Lung (tissue), 12 donors: ENCODE measurements around the gene ACTA2. TPM values are rescaled to one million over a fixed set of nuclear protein-coding genes. Genes with fewer than 3 reads are reported as not detected.

Experiments used
- ATAC-seq: fragments of 200-7000 bp; cut with Tn5 transposase; one replicate; pipeline ENCODE4 v1.9.1; 2020; ENCODE audit warnings: moderate number of reproducible peaks; ENCODE audit not compliant: insufficient read depth, low FRiP score
- DNase-seq, 3 donors: peaks; one replicate each; pipeline ENCODE4 v3.0.0-alpha.2; 2013 to 2017
- H3K27ac ChIP-seq, 2 donors: one replicate each; pipeline ENCODE4 v1.5.1; 2013; ENCODE audit warnings: mild to moderate bottlenecking in 2 of 2, moderate library complexity in 2 of 2, control low read depth in 1 of 2, inconsistent platforms in 1 of 2, low read depth in 1 of 2, low read length in 1 of 2
- H3K27me3 ChIP-seq, 3 donors: one replicate each; pipeline ENCODE4 v1.5.1; 2013; ENCODE audit warnings: low read length in 2 of 3; ENCODE audit not compliant: control insufficient read depth in 3 of 3, insufficient read depth in 3 of 3
- H3K36me3 ChIP-seq, 4 donors: one replicate each; pipeline ENCODE4 v1.5.1; 2013; ENCODE audit warnings: low read length in 4 of 4, mild to moderate bottlenecking in 1 of 4, moderate library complexity in 1 of 4; ENCODE audit not compliant: control insufficient read depth in 4 of 4, insufficient read depth in 4 of 4
- H3K4me1 ChIP-seq, 5 donors: one replicate each; pipeline ENCODE4 v1.5.1; 2013; ENCODE audit warnings: low read length in 5 of 5, mild to moderate bottlenecking in 2 of 5, moderate library complexity in 1 of 5; ENCODE audit not compliant: control insufficient read depth in 5 of 5, insufficient read depth in 5 of 5
- H3K4me3 ChIP-seq: one replicate; pipeline ENCODE4 v1.5.1; 2013; ENCODE audit warnings: mild to moderate bottlenecking, control low read depth, moderate library complexity
- H3K9ac ChIP-seq, 2 donors: one replicate each; pipeline ENCODE4 v1.5.1; 2013; ENCODE audit warnings: low read length in 2 of 2, control low read depth in 1 of 2; ENCODE audit not compliant: insufficient read depth in 1 of 2
- H3K9me3 ChIP-seq, 4 donors: one replicate each; pipeline ENCODE4 v1.5.1; 2013; ENCODE audit warnings: low read length in 3 of 4, mild to moderate bottlenecking in 1 of 4, moderate library complexity in 1 of 4; ENCODE audit not compliant: control insufficient read depth in 4 of 4, insufficient read depth in 3 of 4
- CTCF ChIP-seq: IDR thresholded peaks from 2 replicates; pipeline ENCODE4 v1.5.1; 2012; ENCODE audit warnings: mild to moderate bottlenecking; ENCODE audit errors: control extremely low read depth, extremely low read depth
- WGBS, 2 donors: extraction: QIAGEN DNeasy Blood & Tissue Kit; methylation state at CpG; one replicate each; pipeline ENCODE4 v1.1.7; 2013; 5-methylcytosine and 5-hydroxymethylcytosine counted together
- polyA plus RNA-seq, 2 donors: library from polyadenylated mRNA; stranded (reverse); fragments of 200-250 nt; gene quantifications; one replicate each; pipeline ENCODE4 v1.2.1, GENCODE V29; 2013
- total RNA-seq, 2 donors: library from RNA; depleted of rRNA in 1 of 2; stranded (reverse); fragments of >200 nt in 1 of 2; gene quantifications; one replicate each; pipeline ENCODE4 v1.2.1, GENCODE V29; 2014 to 2021
- donor health status: control.
- donor health status: control.
- donor health status: Bipolar disorder and iron deficiency.
- donor health status: healthy.
- donor health status: DM: yes; HTN: yes; CAD: no.

The ACTA2 gene
- total and polyA plus RNA-seq, 4 donors, result 186 to 485 (median 249) TPM

- no peak overlapping the region for H3K9ac ChIP-seq
- no peak for TF ChIP-seq CTCF
- no peaks in the 10 kb centered on the region for H3K9me3 ChIP-seq
- DNase-seq, result no peak
- peaks cover 0 to 47% (median 14%) of the 10 kb centered on the region in 5 donors for H3K4me1 ChIP-seq
- no peak overlapping the region for H3K4me3 ChIP-seq
- no peaks in the 10 kb centered on the region for H3K36me3 ChIP-seq
- WGBS, 2 donors, result 93 to 95% methylated on average over 4 of the region's 4 CpGs
- H3K27me3 ChIP-seq, result no peaks in the 10 kb centered on the region
- no peak overlapping the region for H3K27ac ChIP-seq
- ATAC-seq, result no peak
Measured at GRCh38 chr10:88954458-88955083, 2.0 kb upstream of the ACTA2 start.

GRCh38 chr10:88953662-88954061 is 1.1 kb upstream of the ACTA2 start:
- DNase-seq (no peak), ATAC-seq (no peak)
- Histone ChIP-seq H3K9ac (peak overlapping the region in 1 of 2 donors; percentile 71), H3K36me3 (no peaks in the 10 kb centered on the region), H3K9me3 (no peaks in the 10 kb centered on the region), H3K27ac (no peak overlapping the region), H3K4me1 (peaks cover 0 to 47% (median 14%) of the 10 kb centered on the region in 5 donors), H3K27me3 (no peaks in the 10 kb centered on the region), H3K4me3 (no peak overlapping the region)
- 88 to 91% methylated on average over 5 of the region's 5 CpGs for WGBS, 2 donors
- TF ChIP-seq CTCF, result no peak

GRCh38 chr10:88949912-88950837 is 2.4 kb downstream of the ACTA2 start:
- Histone ChIP-seq H3K4me3 (no peak overlapping the region), H3K9ac (no peak overlapping the region), H3K27me3 (no peaks in the 10 kb centered on the region), H3K27ac (no peak overlapping the region), H3K9me3 (no peaks in the 10 kb centered on the region), H3K36me3 (peaks cover 0 to 3% (median 0%) of the 10 kb centered on the region in 4 donors), H3K4me1 (peaks cover 0 to 52% (median 14%) of the 10 kb centered on the region in 5 donors)
- WGBS, 2 donors, result 72 to 75% methylated on average over 3 of the region's 3 CpGs
- ATAC-seq (no peak), DNase-seq (peak in 1 of 3 donors; percentile 38)
- TF ChIP-seq CTCF, result no peak
